ENCODE measurements around the gene KCNJ8. TPM values are rescaled to one million over a fixed set of nuclear protein-coding genes. Genes with fewer than 3 reads are reported as not detected.

The KCNJ8 gene
- total and polyA plus RNA-seq, 10 of the 15 experiments (the other 5 are each of a cell fraction or from before 2014, with no cell fraction given): not detected

DNA sequence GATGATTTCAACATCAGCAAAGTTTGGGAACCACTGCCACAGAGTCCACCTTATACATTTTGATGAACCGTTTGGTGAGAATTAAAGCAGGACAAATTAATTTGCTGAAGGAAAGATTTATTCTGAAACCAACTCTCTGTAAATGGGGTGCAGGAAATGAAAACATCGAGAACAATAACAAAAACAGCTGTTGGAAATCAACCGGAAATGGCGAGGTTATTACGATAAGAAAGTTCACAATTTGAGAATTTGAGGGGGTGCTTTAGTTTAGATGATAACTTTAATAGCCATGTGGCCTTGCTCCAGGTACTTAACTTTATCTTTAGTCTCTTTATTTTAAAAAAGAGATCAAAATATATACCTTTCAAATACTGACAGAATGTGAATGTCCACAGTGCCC is 56.7 kb downstream of the KCNJ8 start:
- Histone ChIP-seq H3K27me3 (replicated peaks in 1 of 2; ENCODE audit: control insufficient read depth in 2 of 2, insufficient read depth in 2 of 2, low read length in 1 of 2) (no peaks in the 10 kb centered on the region), H3K79me2 (ENCODE audit: control insufficient read depth, insufficient read depth, low read length) (no peaks in the 10 kb centered on the region), H2AFZ (ENCODE audit: control insufficient read depth, low read depth, low read length) (no peak overlapping the region), H3K9me3 (replicated peaks; ENCODE audit: control insufficient read depth, insufficient read depth, low read length) (no peaks in the 10 kb centered on the region), H3K4me3 (no peak overlapping the region), H3K27ac (ENCODE audit: control insufficient read depth, insufficient read depth) (no peak overlapping the region), H3K9ac (ENCODE audit: control insufficient read depth, insufficient read depth, low read length) (no peak overlapping the region), H4K20me1 (ENCODE audit: control insufficient read depth, insufficient read depth) (no peaks in the 10 kb centered on the region), H3K4me1 (ENCODE audit: control insufficient read depth, insufficient read depth, low read length) (no peaks in the 10 kb centered on the region), H3K36me3 (ENCODE audit: control insufficient read depth in 2 of 2, insufficient read depth in 2 of 2, low read length in 1 of 2) (no peaks in the 10 kb centered on the region), H3K4me2 (ENCODE audit: control insufficient read depth, insufficient read depth) (no peak overlapping the region)
- in situ Hi-C loops (cut with MboI): no loop called here
- ChIA-PET SMC1A (ENCODE audit: uncharacterized antibody, unreplicated experiment) (no interaction called here), CTCF (no interaction called here), RAD21 (ENCODE audit: unreplicated experiment) (no interaction called here), POLR2A (no interaction called here)
- FAIRE-seq (no peak), ATAC-seq (no peak), DNase-seq (ENCODE audit: low read depth, low spot score) (no peak)
- no TSS peak for BruUV-seq (replicated peaks)
- WGBS (ENCODE audit: insufficient coverage, insufficient replicate concordance, low lambda C conversion rate, missing lambda C conversion rate): 23% methylated on average over 5 of the region's 5 CpGs
- TF ChIP-seq BCL11A (IDR thresholded peaks at IDR 0.05; ENCODE audit: low read depth, low read length) (no peak), SUZ12 (IDR thresholded peaks at IDR 0.05; ENCODE audit: unreplicated experiment) (no peak)
- TF ChIP-seq, protein P1, sequence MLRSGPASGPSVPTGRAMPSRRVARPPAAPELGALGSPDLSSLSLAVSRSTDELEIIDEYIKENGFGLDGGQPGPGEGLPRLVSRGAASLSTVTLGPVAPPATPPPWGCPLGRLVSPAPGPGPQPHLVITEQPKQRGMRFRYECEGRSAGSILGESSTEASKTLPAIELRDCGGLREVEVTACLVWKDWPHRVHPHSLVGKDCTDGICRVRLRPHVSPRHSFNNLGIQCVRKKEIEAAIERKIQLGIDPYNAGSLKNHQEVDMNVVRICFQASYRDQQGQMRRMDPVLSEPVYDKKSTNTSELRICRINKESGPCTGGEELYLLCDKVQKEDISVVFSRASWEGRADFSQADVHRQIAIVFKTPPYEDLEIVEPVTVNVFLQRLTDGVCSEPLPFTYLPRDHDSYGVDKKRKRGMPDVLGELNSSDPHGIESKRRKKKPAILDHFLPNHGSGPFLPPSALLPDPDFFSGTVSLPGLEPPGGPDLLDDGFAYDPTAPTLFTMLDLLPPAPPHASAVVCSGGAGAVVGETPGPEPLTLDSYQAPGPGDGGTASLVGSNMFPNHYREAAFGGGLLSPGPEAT (IDR thresholded peaks at IDR 0.05; ENCODE audit: low read depth): no peak
- intact Hi-C loops (cut with micrococcal nuclease; ENCODE audit: unreplicated experiment): no loop called here

DNA sequence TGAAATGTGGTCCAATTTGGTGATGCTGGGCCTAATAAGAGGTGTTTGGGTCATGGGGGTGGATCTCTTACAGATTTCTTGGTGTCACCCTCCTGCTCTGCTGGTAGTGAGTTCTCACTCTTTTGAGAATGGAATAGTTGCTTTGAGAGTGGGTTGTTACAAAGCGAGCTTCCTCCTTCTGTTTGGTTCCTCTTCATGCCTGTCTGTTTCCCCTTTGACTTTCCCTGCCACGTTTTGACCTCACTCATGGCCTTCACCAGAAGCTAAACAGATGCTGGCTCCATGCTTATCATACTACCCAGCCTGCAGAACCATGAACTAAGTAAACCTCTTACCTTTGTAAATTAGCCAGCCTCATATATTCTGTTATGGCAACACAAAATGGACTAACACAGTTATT is 59.1 kb downstream of the KCNJ8 start:
- H3K27ac ChIP-seq (ENCODE audit: control insufficient read depth, insufficient read depth): no peak overlapping the region
- no peak overlapping the region for H3K4me3 ChIP-seq
- SMC1A ChIA-PET (ENCODE audit: uncharacterized antibody, unreplicated experiment): no interaction called here
- in situ Hi-C loops (cut with MboI) (no loop called here), intact Hi-C loops (cut with micrococcal nuclease; ENCODE audit: unreplicated experiment) (no loop called here)
- FAIRE-seq: no peak
- POLR2A ChIA-PET: no interaction called here
- no peaks in the 10 kb centered on the region for H3K36me3 ChIP-seq (ENCODE audit: control insufficient read depth in 2 of 2, insufficient read depth in 2 of 2, low read length in 1 of 2)
- H3K9me3 ChIP-seq (replicated peaks; ENCODE audit: control insufficient read depth, insufficient read depth, low read length): no peaks in the 10 kb centered on the region
- no peak for ATAC-seq
- no peaks in the 10 kb centered on the region for H3K27me3 ChIP-seq (replicated peaks in 1 of 2; ENCODE audit: control insufficient read depth in 2 of 2, insufficient read depth in 2 of 2, low read length in 1 of 2)
- WGBS (ENCODE audit: insufficient coverage, insufficient replicate concordance, low lambda C conversion rate, missing lambda C conversion rate): 0% methylated on average over 2 of the region's 2 CpGs
- RAD21 ChIA-PET (ENCODE audit: unreplicated experiment): no interaction called here
- CTCF ChIA-PET: interaction anchor here (0.6 kb wide), 1 partner anchor 18 kb away, joined by 3 read pairs; no protein-coding TSS in a partner anchor
- no peaks in the 10 kb centered on the region for H3K4me1 ChIP-seq (ENCODE audit: control insufficient read depth, insufficient read depth, low read length)
- DNase-seq (ENCODE audit: low read depth, low spot score): no peak
- no TSS peak for BruUV-seq (replicated peaks)
- no peak for TF ChIP-seq LARP7 (IDR thresholded peaks at IDR 0.05)
- no peak for TF ChIP-seq NBN (IDR thresholded peaks at IDR 0.05)
- TF ChIP-seq PAX8 (IDR thresholded peaks at IDR 0.05): no peak
- no peak for TF ChIP-seq TARDBP (IDR thresholded peaks at IDR 0.05; ENCODE audit: borderline replicate concordance)
- no peak for TF ChIP-seq NR2C2 (IDR thresholded peaks at IDR 0.05; ENCODE audit: borderline replicate concordance, control insufficient read depth, insufficient read length, low read depth)
- TF ChIP-seq PAX5 (IDR thresholded peaks at IDR 0.05; ENCODE audit: borderline replicate concordance, low read depth, low read length): no peak
- TF ChIP-seq KLF5 (IDR thresholded peaks at IDR 0.05; ENCODE audit: partially characterized antibody): no peak
- TF ChIP-seq NR2F1 (conservative IDR thresholded peaks at IDR 0.05): no peak
- H3K4me2 ChIP-seq (ENCODE audit: control insufficient read depth, insufficient read depth): no peak overlapping the region
- no peaks in the 10 kb centered on the region for H3K79me2 ChIP-seq (ENCODE audit: control insufficient read depth, insufficient read depth, low read length)
- H4K20me1 ChIP-seq (ENCODE audit: control insufficient read depth, insufficient read depth): no peaks in the 10 kb centered on the region
- no peak overlapping the region for H2AFZ ChIP-seq (ENCODE audit: control insufficient read depth, low read depth, low read length)
- H3K9ac ChIP-seq (ENCODE audit: control insufficient read depth, insufficient read depth, low read length): no peak overlapping the region
